Epithelial cell of esophagus (primary cell): ENCODE data around the gene OR8K1.

Source experiments
- DNase-seq: peaks from one replicate; pipeline ENCODE4 v3.0.0; 2010; ENCODE audit warnings: low read depth
- H3K4me3 ChIP-seq: 2 replicates; pipeline ENCODE4 v1.5.1; 2011; ENCODE audit warnings: mild to moderate bottlenecking, low read length, control low read depth
- CTCF ChIP-seq: IDR thresholded peaks from 2 replicates; pipeline ENCODE4 v1.5.1; 2011; ENCODE audit warnings: low read depth, mild to moderate bottlenecking, low read length, control low read depth, inconsistent platforms; ENCODE audit not compliant: insufficient read depth; ENCODE audit errors: missing control alignments

The OR8K1 gene

GRCh38 chr11:56345739-56346138 is at the start of gene OR8K1:
OR8K1 (plus strand) TSS chr11:56346039; CDS start chr11:56346039, 0 bp downstream.
- no peak within 1 kb of the TSS for H3K4me3 ChIP-seq
- no peak for DNase-seq
- TF ChIP-seq CTCF, result no peak

GRCh38 chr11:56296898-56297297 is 48.9 kb upstream of the OR8K1 start:
- no peak overlapping the region for H3K4me3 ChIP-seq
- TF ChIP-seq CTCF, result no peak
- no peak for DNase-seq

GRCh38 chr11:56307836-56308235 is 38.0 kb upstream of the OR8K1 start:
- H3K4me3 ChIP-seq, result no peak overlapping the region
- DNase-seq, result no peak
- no peak for TF ChIP-seq CTCF

GRCh38 chr11:56314844-56315243 is 31.0 kb upstream of the OR8K1 start, which contains the start of gene OR8K3:
OR8K3 (plus strand) TSS chr11:56315144; CDS start chr11:56318307, 3,163 bp downstream.
- no peak within 1 kb of the TSS for H3K4me3 ChIP-seq
- TF ChIP-seq CTCF, result no peak
- no peak for DNase-seq

GRCh38 chr11:56331861-56332491 is 13.9 kb upstream of the OR8K1 start:
- H3K4me3 ChIP-seq, result no peak overlapping the region
- DNase-seq, result no peak
- no peak for TF ChIP-seq CTCF

GRCh38 chr11:56333156-56333555 is 12.7 kb upstream of the OR8K1 start:
- TF ChIP-seq CTCF, result no peak
- no peak overlapping the region for H3K4me3 ChIP-seq

GRCh38 chr11:56340289-56340688 is 5.5 kb upstream of the OR8K1 start:
- TF ChIP-seq CTCF, result no peak
- DNase-seq, result no peak
- no peak overlapping the region for H3K4me3 ChIP-seq

More at GRCh38 chr11:56333156-56333555, 12.7 kb upstream of the OR8K1 start:
- DNase-seq, result no peak
